HCT116 (cell line): ENCODE results near the gene PLXNC1.

Source experiments
- ATF3 ChIP-seq: IDR thresholded peaks from 2 replicates; pipeline ENCODE4 v1.6.1; 2012
- CBX3 ChIP-seq: IDR thresholded peaks from 2 replicates; pipeline ENCODE4 v1.6.1; 2012; ENCODE audit warnings: low read depth
- CTCF ChIP-seq, 3 experiments: fragments of 200-600 bp in 1 of 3; sonication (generic) in 1 of 3; IDR thresholded peaks in 2 of 3; conservative IDR thresholded peaks in 1 of 3; 2 replicates each; pipeline ENCODE4 v1.5.1; 2012 to 2017; ENCODE audit warnings: low read depth in 2 of 3, low read length in 2 of 3, antibody characterized with exemption in 1 of 3, borderline replicate concordance in 1 of 3, control low read depth in 1 of 3, mild to moderate bottlenecking in 1 of 3, mixed read lengths in 1 of 3, mixed run types in 1 of 3, moderate library complexity in 1 of 3; ENCODE audit not compliant: insufficient read depth in 1 of 3
- EGR1 ChIP-seq: IDR thresholded peaks from 2 replicates; pipeline ENCODE4 v1.6.1; 2012; ENCODE audit warnings: low read depth
- EZH2 ChIP-seq: fragments of 200-600 bp; sonication (generic); IDR thresholded peaks from 2 replicates; pipeline ENCODE4 v1.6.1; 2017; ENCODE audit warnings: antibody characterized with exemption, mixed run types
- JUND ChIP-seq: IDR thresholded peaks from 2 replicates; pipeline ENCODE4 v1.6.1; 2012
- MAX ChIP-seq: IDR thresholded peaks from 2 replicates; pipeline ENCODE4 v1.6.1; 2012
- POLR2A ChIP-seq: IDR thresholded peaks from 2 replicates; pipeline ENCODE4 v1.7.0; 2011; ENCODE audit warnings: borderline replicate concordance; ENCODE audit not compliant: insufficient read depth, insufficient read length; ENCODE audit errors: extremely low read depth
- SP1 ChIP-seq: IDR thresholded peaks from 2 replicates; pipeline ENCODE4 v1.6.1; 2012; ENCODE audit warnings: low read depth
- SRF ChIP-seq: IDR thresholded peaks from 2 replicates; pipeline ENCODE4 v1.6.1; 2012; ENCODE audit warnings: low read depth
- TCF7L2 ChIP-seq: IDR thresholded peaks from 2 replicates; pipeline ENCODE4 v1.7.0; 2011; ENCODE audit warnings: borderline replicate concordance, inconsistent platforms; ENCODE audit not compliant: insufficient read depth, insufficient read length; ENCODE audit errors: extremely low read depth
- YY1 ChIP-seq: IDR thresholded peaks from 2 replicates; pipeline ENCODE4 v1.6.1; 2011; ENCODE audit warnings: low read length, low read depth, moderate library complexity, mild to moderate bottlenecking; ENCODE audit not compliant: insufficient replicate concordance; ENCODE audit errors: extremely low read depth
- ZBTB33 ChIP-seq: IDR thresholded peaks from 2 replicates; pipeline ENCODE4 v1.6.1; 2011; ENCODE audit warnings: mild to moderate bottlenecking, low read length, moderate library complexity; ENCODE audit not compliant: insufficient replicate concordance; ENCODE audit errors: extremely low read depth

GRCh38 chr12:94219622-94220302 is 71.4 kb downstream of the PLXNC1 start:
- TF ChIP-seq MAX (no peak), YY1 (no peak), CTCF (IDR thresholded peaks at IDR 0.05 in 2 of 3, conservative IDR thresholded peaks at IDR 0.05 in 1 of 3; ENCODE audit: borderline replicate concordance in 1 of 3, insufficient read depth in 1 of 3, low read depth in 2 of 3, low read length in 2 of 3) (no peak), POLR2A (no peak), TCF7L2 (no peak), SRF (no peak), ZBTB33 (no peak), SP1 (no peak), CBX3 (no peak), ATF3 (no peak), JUND (no peak), EGR1 (no peak), EZH2 (no peak)
